ENCODE results near the gene OTX1.

The OTX1 gene

DNA sequence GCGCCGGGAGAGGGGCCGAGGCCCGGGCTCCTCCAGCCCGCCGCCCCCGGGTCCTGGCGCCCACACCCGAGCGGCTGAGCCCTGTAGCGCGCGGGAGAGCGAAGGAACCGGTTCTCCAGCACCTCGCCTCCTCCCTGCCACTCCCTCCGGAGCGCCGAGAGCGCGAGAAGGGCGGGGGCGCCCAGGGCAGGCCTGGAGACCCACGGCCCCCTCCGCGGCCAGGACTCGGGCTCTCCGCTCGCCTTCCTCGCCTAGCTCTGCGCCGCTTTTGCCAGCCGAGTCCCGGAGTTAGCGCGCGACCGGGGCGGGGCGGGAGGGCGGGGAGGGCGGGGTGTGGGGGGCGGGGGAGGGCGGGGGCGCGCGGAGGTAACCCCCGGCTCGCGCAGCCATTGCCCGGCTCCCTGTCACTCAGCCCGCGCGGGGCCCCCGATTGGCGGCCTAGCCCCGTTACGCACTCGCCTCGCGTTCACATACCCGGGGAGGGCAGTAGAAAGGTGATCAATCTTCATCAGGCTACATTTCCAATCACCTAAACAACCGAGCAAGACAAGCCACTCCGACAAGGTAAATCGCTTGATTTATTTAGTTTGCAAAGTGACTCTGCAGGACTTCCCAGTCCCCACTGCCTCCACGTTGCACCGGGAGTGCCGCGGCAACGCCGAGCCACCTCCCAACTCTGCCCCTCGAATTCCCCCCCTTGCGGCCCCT, at the start of gene OTX1:
Gene OTX1 (plus strand): TSS at position 497 of the 708 bp plus-strand sequence. CDS start 2,161 bp downstream, outside the sequence.
- TF ChIP-seq, protein P1, sequence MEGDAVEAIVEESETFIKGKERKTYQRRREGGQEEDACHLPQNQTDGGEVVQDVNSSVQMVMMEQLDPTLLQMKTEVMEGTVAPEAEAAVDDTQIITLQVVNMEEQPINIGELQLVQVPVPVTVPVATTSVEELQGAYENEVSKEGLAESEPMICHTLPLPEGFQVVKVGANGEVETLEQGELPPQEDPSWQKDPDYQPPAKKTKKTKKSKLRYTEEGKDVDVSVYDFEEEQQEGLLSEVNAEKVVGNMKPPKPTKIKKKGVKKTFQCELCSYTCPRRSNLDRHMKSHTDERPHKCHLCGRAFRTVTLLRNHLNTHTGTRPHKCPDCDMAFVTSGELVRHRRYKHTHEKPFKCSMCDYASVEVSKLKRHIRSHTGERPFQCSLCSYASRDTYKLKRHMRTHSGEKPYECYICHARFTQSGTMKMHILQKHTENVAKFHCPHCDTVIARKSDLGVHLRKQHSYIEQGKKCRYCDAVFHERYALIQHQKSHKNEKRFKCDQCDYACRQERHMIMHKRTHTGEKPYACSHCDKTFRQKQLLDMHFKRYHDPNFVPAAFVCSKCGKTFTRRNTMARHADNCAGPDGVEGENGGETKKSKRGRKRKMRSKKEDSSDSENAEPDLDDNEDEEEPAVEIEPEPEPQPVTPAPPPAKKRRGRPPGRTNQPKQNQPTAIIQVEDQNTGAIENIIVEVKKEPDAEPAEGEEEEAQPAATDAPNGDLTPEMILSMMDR (IDR thresholded peaks at IDR 0.05): no peak

DNA sequence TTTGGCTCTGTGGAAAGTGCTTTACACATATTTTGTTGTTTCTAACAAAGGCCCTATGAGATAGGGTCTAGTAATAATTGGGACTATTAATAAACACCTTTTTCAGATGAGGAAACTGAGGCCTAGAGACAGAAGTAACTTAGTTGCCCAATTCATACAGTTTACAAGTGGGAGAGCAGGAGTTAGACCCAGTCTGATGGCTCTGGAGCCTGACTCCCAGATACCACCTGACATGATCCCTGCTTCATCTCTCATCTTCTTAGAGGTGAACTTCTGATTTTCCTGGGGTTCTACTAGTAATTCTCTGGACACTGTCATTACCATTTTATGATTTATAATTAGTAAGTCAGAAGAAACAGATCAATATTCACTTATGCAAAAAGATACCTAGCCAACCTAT, 49.1 kb upstream of the OTX1 start:
- TF ChIP-seq, protein P1 (IDR thresholded peaks at IDR 0.05): no peak

DNA sequence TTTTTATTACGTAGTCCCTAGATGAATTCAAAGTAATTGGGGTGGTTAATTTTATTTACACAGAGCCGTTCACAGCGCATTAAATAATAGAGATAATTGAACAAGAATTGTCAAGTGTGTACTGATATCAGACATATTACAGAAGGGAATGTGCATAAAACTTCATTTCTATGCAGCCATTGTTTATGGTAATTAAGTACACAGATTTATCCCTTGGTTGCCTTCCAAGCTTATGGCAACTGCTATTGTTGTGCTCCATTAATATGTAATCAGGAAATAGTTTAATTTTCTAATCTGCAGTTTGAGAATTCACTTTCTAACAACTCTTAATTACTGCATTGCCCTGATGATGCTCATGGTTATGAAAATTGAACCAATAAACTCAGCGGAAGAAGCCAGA, 47.3 kb upstream of the OTX1 start:
- TF ChIP-seq, protein P1 (IDR thresholded peaks at IDR 0.05): no peak

DNA sequence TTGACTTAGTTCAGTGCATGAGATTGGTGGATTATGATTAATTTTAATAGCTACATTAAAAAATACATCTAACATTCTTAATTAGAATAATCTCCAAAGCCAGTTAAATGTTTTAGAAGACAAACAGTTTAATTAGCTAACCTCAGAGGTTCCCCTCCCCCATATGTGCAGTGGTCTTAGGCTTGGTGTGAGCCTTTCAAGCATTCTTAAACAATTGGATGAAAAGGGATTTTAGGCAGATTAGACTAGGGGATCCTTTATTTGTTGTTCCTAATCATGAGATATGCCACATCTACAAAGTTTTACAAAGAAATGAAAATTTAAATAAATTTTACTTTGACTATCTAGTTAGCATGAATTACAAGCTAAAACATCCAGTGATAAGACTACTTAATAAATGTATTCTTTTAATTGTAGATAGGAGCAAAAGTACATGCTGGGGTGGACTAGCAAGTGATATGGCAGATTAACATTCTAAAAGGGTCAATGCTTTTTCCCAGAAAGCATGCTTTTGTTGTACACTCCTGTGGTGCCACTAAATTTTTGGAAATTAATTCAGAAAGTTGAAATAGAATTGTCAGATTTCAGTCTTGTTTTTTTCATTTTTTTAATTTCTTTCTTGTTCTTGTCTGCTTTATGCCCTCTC, 42.7 kb upstream of the OTX1 start:
- TF ChIP-seq, protein P1 (IDR thresholded peaks at IDR 0.05): no peak

DNA sequence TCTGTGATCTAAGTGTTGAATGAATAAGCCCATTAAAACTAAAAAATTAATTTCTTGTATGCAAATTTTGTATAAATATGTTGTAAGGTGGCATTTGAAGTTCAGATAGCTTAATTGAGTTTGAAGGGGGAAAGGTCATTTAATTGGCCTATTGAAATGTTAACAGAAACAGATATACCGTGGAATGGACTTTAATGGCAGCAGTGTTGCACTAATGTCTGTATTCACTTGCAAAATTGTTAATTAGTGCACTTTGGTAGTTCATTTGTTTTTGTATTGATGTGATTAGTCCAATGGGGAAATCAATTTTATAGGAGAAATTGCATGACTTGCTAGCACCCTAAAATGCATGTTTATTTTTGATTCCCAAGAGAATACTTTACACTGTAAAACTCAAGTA, 41.8 kb upstream of the OTX1 start:
- TF ChIP-seq, protein P1 (IDR thresholded peaks at IDR 0.05): no peak

DNA sequence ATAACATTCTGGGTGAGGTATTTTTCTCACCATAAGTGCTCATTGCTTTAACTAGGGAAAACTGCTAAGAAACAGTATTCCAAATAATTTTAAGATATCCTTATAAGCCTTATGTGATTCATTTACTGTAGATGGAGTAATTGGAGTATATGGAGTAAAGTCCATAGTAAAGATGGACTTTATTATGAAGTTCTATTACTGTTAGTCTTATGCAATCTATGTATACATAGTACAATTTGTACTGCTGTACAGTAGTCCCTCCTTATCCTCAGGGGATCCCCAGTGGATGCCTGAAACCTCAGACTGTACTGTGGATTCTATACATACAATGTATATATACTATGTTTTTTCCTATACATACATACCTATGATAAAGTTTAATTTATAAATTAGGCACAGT, 41.1 kb upstream of the OTX1 start:
- TF ChIP-seq, protein P1 (IDR thresholded peaks at IDR 0.05): no peak

DNA sequence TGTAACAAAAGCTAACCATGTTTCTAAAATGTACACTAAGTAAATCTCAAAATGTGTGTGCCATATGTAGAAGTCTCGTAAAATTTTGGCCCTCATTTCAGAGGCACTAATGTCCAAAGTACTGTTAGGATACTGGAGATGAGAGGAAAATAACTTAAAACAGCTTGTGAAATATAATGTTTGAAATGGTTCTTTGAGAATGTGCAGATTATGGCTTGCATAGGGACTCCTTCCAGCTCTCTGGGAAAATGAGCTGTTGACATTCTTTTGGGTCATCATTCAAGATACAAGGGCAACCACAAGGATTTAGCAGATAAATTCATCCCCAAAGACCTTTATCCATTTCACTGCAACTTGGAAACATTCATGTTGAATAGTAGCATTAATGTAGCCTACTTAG, 38.1 kb upstream of the OTX1 start:
- TF ChIP-seq, protein P1 (IDR thresholded peaks at IDR 0.05): no peak
